DND-41 (cell line): Measurements from ENCODE around the gene PPM1M.

ENCODE experiments used
- EZH2 ChIP-seq: IDR thresholded peaks from 3 replicates; pipeline ENCODE4 v1.6.1; 2012; ENCODE audit warnings: borderline replicate concordance, low read depth, mild to moderate bottlenecking, moderate library complexity, low read length, inconsistent platforms; ENCODE audit not compliant: severe bottlenecking
- TF ChIP-seq, protein P1 (sequence below): IDR thresholded peaks from 2 replicates; pipeline ENCODE4 v1.5.1; 2012; ENCODE audit warnings: borderline replicate concordance, low read length, moderate library complexity, mild to moderate bottlenecking; ENCODE audit not compliant: poor library complexity, severe bottlenecking; ENCODE audit errors: extremely low read depth

DNA sequence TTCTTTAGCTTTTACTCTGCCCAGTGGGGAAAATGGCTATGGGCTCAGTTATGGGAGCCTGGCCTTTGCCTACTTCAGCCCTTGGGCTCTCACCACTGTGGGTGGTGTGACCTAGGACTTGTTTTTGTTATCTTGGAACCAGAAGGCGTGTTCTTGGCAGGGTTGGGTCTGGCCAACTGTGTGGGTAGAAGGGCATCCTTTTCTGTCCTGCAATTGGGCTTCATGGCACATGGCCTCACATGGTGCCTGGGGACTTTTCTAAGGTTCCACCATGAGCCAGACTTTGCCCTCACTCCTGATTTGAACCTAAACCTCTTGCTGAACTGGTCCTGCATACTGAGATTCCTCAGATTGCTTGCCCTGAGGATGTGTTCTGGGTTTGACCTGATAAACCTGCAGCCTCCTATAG is 43.8 kb downstream of the PPM1M start:
- no peak for TF ChIP-seq EZH2
- TF ChIP-seq, protein P1, sequence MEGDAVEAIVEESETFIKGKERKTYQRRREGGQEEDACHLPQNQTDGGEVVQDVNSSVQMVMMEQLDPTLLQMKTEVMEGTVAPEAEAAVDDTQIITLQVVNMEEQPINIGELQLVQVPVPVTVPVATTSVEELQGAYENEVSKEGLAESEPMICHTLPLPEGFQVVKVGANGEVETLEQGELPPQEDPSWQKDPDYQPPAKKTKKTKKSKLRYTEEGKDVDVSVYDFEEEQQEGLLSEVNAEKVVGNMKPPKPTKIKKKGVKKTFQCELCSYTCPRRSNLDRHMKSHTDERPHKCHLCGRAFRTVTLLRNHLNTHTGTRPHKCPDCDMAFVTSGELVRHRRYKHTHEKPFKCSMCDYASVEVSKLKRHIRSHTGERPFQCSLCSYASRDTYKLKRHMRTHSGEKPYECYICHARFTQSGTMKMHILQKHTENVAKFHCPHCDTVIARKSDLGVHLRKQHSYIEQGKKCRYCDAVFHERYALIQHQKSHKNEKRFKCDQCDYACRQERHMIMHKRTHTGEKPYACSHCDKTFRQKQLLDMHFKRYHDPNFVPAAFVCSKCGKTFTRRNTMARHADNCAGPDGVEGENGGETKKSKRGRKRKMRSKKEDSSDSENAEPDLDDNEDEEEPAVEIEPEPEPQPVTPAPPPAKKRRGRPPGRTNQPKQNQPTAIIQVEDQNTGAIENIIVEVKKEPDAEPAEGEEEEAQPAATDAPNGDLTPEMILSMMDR, result no peak
